Activated CD4-positive, alpha-beta T cell treated with anti-CD3 and anti-CD28 coated beads for 36 hours (primary cell): ENCODE measurements around the gene KRT82. TPM values are rescaled to one million over a fixed set of nuclear protein-coding genes. Genes with fewer than 3 reads are reported as not detected.
A peak's percentile ranks its signal among the peaks of the same experiment; 100 is the strongest.

Experiments
- ATAC-seq: fragments of 200-7000 bp; cut with Tn5 transposase; one replicate; pipeline ENCODE4 v1.10.0; 2021; ENCODE audit warnings: mild to moderate bottlenecking, moderate library complexity
- CTCF ChIA-PET: fragments of 350-600 bp; sonication (Branson Sonifier 250); formaldehyde crosslinking; loops from one replicate; lab custom pipeline; 2021; ENCODE audit warnings: antibody characterized with exemption; lab: Charles Lee
- POLR2A ChIA-PET: fragments of 350-600 bp; sonication (Branson Sonifier 250); formaldehyde crosslinking; loops from one replicate; lab custom pipeline; 2021; ENCODE audit warnings: antibody characterized with exemption, inconsistent platforms; lab: Charles Lee
- DNase-seq: peaks from one replicate; pipeline ENCODE4 v3.0.0-alpha.2; 2020
- H3K27ac Mint-ChIP-seq: one replicate; pipeline ENCODE4 v1.8.0; 2021; ENCODE audit warnings: mixed read lengths
- H3K27me3 Mint-ChIP-seq: one replicate; pipeline ENCODE4 v1.8.0; 2021; ENCODE audit warnings: mixed read lengths
- H3K36me3 Mint-ChIP-seq: one replicate; pipeline ENCODE4 v1.8.0; 2021; ENCODE audit warnings: low read depth, mixed read lengths
- H3K4me1 Mint-ChIP-seq: one replicate; pipeline ENCODE4 v1.8.0; 2021; ENCODE audit warnings: mixed read lengths
- H3K4me3 Mint-ChIP-seq: one replicate; pipeline ENCODE4 v1.8.0; 2021; ENCODE audit warnings: mild to moderate bottlenecking, moderate library complexity, mixed read lengths
- H3K9me3 Mint-ChIP-seq: one replicate; pipeline ENCODE4 v1.8.0; 2021; ENCODE audit warnings: low read depth, mixed read lengths
- intact Hi-C, 2 experiments: fragments of 100-400 bp; cut with DNase I in 1 of 2; cut with micrococcal nuclease in 1 of 2; formaldehyde crosslinking; loops; one replicate each; pipeline versions ENCODE4 v1.14.2 to v1.15.1; 2022 to 2024; cut with DNase I, micrococcal nuclease
- total RNA-seq, 2 experiments: library from RNA; stranded (reverse); gene quantifications; one replicate each; pipeline ENCODE4 v1.2.3, GENCODE V29; 2021

KRT82 gene
- total RNA-seq, 2 experiments from 2014 or later = not detected

- intact Hi-C loops = no loop called here
- H3K27me3 Mint-ChIP-seq = no peaks in the 10 kb centered on the region
- H3K36me3 Mint-ChIP-seq = no peaks in the 10 kb centered on the region
- no peak overlapping the region for H3K4me3 Mint-ChIP-seq
- POLR2A ChIA-PET = no interaction called here
- peaks cover 30% of the 10 kb centered on the region for H3K4me1 Mint-ChIP-seq
- DNase-seq (no peak), ATAC-seq (no peak)
- CTCF ChIA-PET = no interaction called here
- H3K9me3 Mint-ChIP-seq = no peaks in the 10 kb centered on the region
- no peak overlapping the region for H3K27ac Mint-ChIP-seq
Observed at GRCh38 chr12:52356031-52356761, 49.9 kb downstream of the KRT82 start.

GRCh38 chr12:52355176-52355575 lies 51.0 kb downstream of the KRT82 start:
- H3K4me1 Mint-ChIP-seq = peaks cover 34% of the 10 kb centered on the region
- DNase-seq = no peak
- H3K36me3 Mint-ChIP-seq = no peaks in the 10 kb centered on the region
- H3K9me3 Mint-ChIP-seq = no peaks in the 10 kb centered on the region
- no peak overlapping the region for H3K4me3 Mint-ChIP-seq
- ATAC-seq = no peak
- ChIA-PET POLR2A (no interaction called here), CTCF (interaction anchor here (0.6 kb wide), 1 partner anchor 18 kb away, joined by 3 read pairs; no protein-coding TSS in a partner anchor)
- no peak overlapping the region for H3K27ac Mint-ChIP-seq
- H3K27me3 Mint-ChIP-seq = no peaks in the 10 kb centered on the region
- intact Hi-C loops = no loop called here

- peaks cover 29% of the 10 kb centered on the region for H3K4me1 Mint-ChIP-seq
- no peaks in the 10 kb centered on the region for H3K36me3 Mint-ChIP-seq
- no peak for ATAC-seq
- no peak overlapping the region for H3K27ac Mint-ChIP-seq
- H3K4me3 Mint-ChIP-seq = no peak overlapping the region
- no peaks in the 10 kb centered on the region for H3K27me3 Mint-ChIP-seq
- DNase-seq = no peak
- POLR2A ChIA-PET = no interaction called here
- no peaks in the 10 kb centered on the region for H3K9me3 Mint-ChIP-seq
- intact Hi-C loops = no loop called here
- CTCF ChIA-PET = interaction anchor here (0.7 kb wide), 1 partner anchor 45 kb away, joined by 3 read pairs; no protein-coding TSS in a partner anchor
Observed at GRCh38 chr12:52354200-52354599, 51.9 kb downstream of the KRT82 start.

GRCh38 chr12:52353766-52354165 lies 52.4 kb downstream of the KRT82 start:
- no peaks in the 10 kb centered on the region for H3K9me3 Mint-ChIP-seq
- ChIA-PET CTCF (interaction anchor here (0.7 kb wide), 1 partner anchor 45 kb away, joined by 3 read pairs; no protein-coding TSS in a partner anchor), POLR2A (no interaction called here)
- intact Hi-C loops = no loop called here
- DNase-seq (no peak), ATAC-seq (no peak)
- H3K27me3 Mint-ChIP-seq = no peaks in the 10 kb centered on the region
- no peak overlapping the region for H3K27ac Mint-ChIP-seq
- no peak overlapping the region for H3K4me3 Mint-ChIP-seq
- H3K4me1 Mint-ChIP-seq = peaks cover 25% of the 10 kb centered on the region
- H3K36me3 Mint-ChIP-seq = no peaks in the 10 kb centered on the region

- no peak overlapping the region for H3K27ac Mint-ChIP-seq
- ChIA-PET CTCF (interaction anchor here (1.8 to 2.8 kb wide), 2 partner anchors 9 to 25 kb away, joined by 8 to 9 read pairs; no protein-coding TSS in a partner anchor), POLR2A (no interaction called here)
- no peaks in the 10 kb centered on the region for H3K36me3 Mint-ChIP-seq
- DNase-seq = no peak
- peaks cover 20% of the 10 kb centered on the region for H3K4me1 Mint-ChIP-seq
- ATAC-seq = no peak
- no peak overlapping the region for H3K4me3 Mint-ChIP-seq
- peaks cover 3% of the 10 kb centered on the region for H3K27me3 Mint-ChIP-seq
- H3K9me3 Mint-ChIP-seq = no peaks in the 10 kb centered on the region
- intact Hi-C loops = no loop called here
Observed at GRCh38 chr12:52352951-52353350, 53.2 kb downstream of the KRT82 start.

- H3K27me3 Mint-ChIP-seq = peaks cover 4% of the 10 kb centered on the region
- no peak overlapping the region for H3K4me3 Mint-ChIP-seq
- H3K9me3 Mint-ChIP-seq = no peaks in the 10 kb centered on the region
- no peak overlapping the region for H3K27ac Mint-ChIP-seq
- intact Hi-C loops = no loop called here
- DNase-seq = peak; percentile 65
- peaks cover 17% of the 10 kb centered on the region for H3K4me1 Mint-ChIP-seq
- H3K36me3 Mint-ChIP-seq = no peaks in the 10 kb centered on the region
- ChIA-PET CTCF (interaction anchor here (1.0 to 2.8 kb wide), 4 partner anchors 10 to 24 kb away, joined by 3 to 9 read pairs (median 6); no protein-coding TSS in a partner anchor), POLR2A (interaction anchor here (1.1 kb wide), 1 partner anchor 16 kb away, joined by 3 read pairs; no protein-coding TSS in a partner anchor)
- peak; percentile 82 for ATAC-seq
Observed at GRCh38 chr12:52351196-52352059, 54.7 kb downstream of the KRT82 start.

GRCh38 chr12:52350786-52351185 lies 55.3 kb downstream of the KRT82 start:
- Mint-ChIP-seq H3K9me3 (no peaks in the 10 kb centered on the region), H3K36me3 (no peaks in the 10 kb centered on the region), H3K27me3 (peaks cover 4% of the 10 kb centered on the region), H3K4me3 (no peak overlapping the region), H3K4me1 (peaks cover 17% of the 10 kb centered on the region), H3K27ac (no peak overlapping the region)
- CTCF ChIA-PET = interaction anchor here (1.7 to 2.8 kb wide), 3 partner anchors 11 to 129 kb away, joined by 3 to 8 read pairs (median 5); no protein-coding TSS in a partner anchor
- no peak for DNase-seq
- intact Hi-C loops = no loop called here
- no peak for ATAC-seq
- POLR2A ChIA-PET = interaction anchor here (1.1 kb wide), 1 partner anchor 16 kb away, joined by 3 read pairs; no protein-coding TSS in a partner anchor

- H3K4me1 Mint-ChIP-seq = peaks cover 17% of the 10 kb centered on the region
- no peaks in the 10 kb centered on the region for H3K9me3 Mint-ChIP-seq
- no peak for DNase-seq
- peaks cover 4% of the 10 kb centered on the region for H3K27me3 Mint-ChIP-seq
- intact Hi-C loops = no loop called here
- CTCF ChIA-PET = interaction anchor here (0.5 to 1.8 kb wide), 3 partner anchors 12 to 128 kb away, joined by 3 to 5 read pairs (median 3); no protein-coding TSS in a partner anchor
- no peak overlapping the region for H3K27ac Mint-ChIP-seq
- no peak for ATAC-seq
- H3K36me3 Mint-ChIP-seq = no peaks in the 10 kb centered on the region
- H3K4me3 Mint-ChIP-seq = no peak overlapping the region
- POLR2A ChIA-PET = no interaction called here
Observed at GRCh38 chr12:52350021-52350620, 56.0 kb downstream of the KRT82 start.

GRCh38 chr12:52349196-52349595 lies 56.9 kb downstream of the KRT82 start:
- Mint-ChIP-seq H3K9me3 (no peaks in the 10 kb centered on the region), H3K4me3 (no peak overlapping the region), H3K27me3 (peaks cover 6% of the 10 kb centered on the region), H3K36me3 (no peaks in the 10 kb centered on the region), H3K4me1 (peaks cover 17% of the 10 kb centered on the region), H3K27ac (no peak overlapping the region)
- intact Hi-C loops = no loop called here
- CTCF ChIA-PET = interaction anchor here (1.8 kb wide), 1 partner anchor 127 kb away, joined by 5 read pairs; no protein-coding TSS in a partner anchor
- no peak for ATAC-seq
- DNase-seq = no peak
- POLR2A ChIA-PET = no interaction called here

GRCh38 chr12:52347551-52348510 lies 58.3 kb downstream of the KRT82 start:
- H3K4me3 Mint-ChIP-seq = no peak overlapping the region
- ATAC-seq = no peak
- POLR2A ChIA-PET = no interaction called here

More at GRCh38 chr12:52347551-52348510, 58.3 kb downstream of the KRT82 start:
- Mint-ChIP-seq H3K27ac (no peak overlapping the region), H3K36me3 (no peaks in the 10 kb centered on the region), H3K4me1 (peaks cover 17% of the 10 kb centered on the region), H3K9me3 (no peaks in the 10 kb centered on the region), H3K27me3 (peaks cover 6% of the 10 kb centered on the region)
- intact Hi-C loops = no loop called here
- no peak for DNase-seq
- CTCF ChIA-PET = interaction anchor here (0.6 kb wide), 1 partner anchor 312 kb away, joined by 4 read pairs; no protein-coding TSS in a partner anchor
